Testis (tissue), 2 donors: Measurements from ENCODE around the gene LAMTOR1.

ENCODE experiments used
- CTCF ChIP-seq, 3 experiments: fragments of 450-650 bp in 2 of 3; fragments of 200-600 bp in 1 of 3; sonication (generic) in 1 of 3; IDR thresholded peaks; one replicate each; pipeline ENCODE4 v1.5.1; 2016 to 2019; ENCODE audit warnings: antibody characterized with exemption in 3 of 3, mild to moderate bottlenecking in 2 of 3, moderate library complexity in 1 of 3
- POLR2A ChIP-seq: fragments of 450-650 bp; IDR thresholded peaks from one replicate; pipeline ENCODE4 v1.6.1; 2017; ENCODE audit warnings: antibody characterized with exemption, mild to moderate bottlenecking, moderate library complexity

- TF ChIP-seq CTCF (IDR thresholded peaks at IDR 0.05), result no peak
- TF ChIP-seq POLR2A, result no peak
Observed at GRCh38 chr11:72129381-72129780, 26.3 kb upstream of the LAMTOR1 start.
